ENCODE measurements around the gene ROCK2.

ROCK2 gene

GRCh38 chr2:11307764-11308415 lies 36.5 kb downstream of the ROCK2 start:
- TF ChIP-seq, protein P1, sequence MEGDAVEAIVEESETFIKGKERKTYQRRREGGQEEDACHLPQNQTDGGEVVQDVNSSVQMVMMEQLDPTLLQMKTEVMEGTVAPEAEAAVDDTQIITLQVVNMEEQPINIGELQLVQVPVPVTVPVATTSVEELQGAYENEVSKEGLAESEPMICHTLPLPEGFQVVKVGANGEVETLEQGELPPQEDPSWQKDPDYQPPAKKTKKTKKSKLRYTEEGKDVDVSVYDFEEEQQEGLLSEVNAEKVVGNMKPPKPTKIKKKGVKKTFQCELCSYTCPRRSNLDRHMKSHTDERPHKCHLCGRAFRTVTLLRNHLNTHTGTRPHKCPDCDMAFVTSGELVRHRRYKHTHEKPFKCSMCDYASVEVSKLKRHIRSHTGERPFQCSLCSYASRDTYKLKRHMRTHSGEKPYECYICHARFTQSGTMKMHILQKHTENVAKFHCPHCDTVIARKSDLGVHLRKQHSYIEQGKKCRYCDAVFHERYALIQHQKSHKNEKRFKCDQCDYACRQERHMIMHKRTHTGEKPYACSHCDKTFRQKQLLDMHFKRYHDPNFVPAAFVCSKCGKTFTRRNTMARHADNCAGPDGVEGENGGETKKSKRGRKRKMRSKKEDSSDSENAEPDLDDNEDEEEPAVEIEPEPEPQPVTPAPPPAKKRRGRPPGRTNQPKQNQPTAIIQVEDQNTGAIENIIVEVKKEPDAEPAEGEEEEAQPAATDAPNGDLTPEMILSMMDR (conservative IDR thresholded peaks at IDR 0.05) = no peak
- no peak for TF ChIP-seq ZFX (IDR thresholded peaks at IDR 0.05)
- no peak overlapping the region for H3K27ac ChIP-seq

DNA sequence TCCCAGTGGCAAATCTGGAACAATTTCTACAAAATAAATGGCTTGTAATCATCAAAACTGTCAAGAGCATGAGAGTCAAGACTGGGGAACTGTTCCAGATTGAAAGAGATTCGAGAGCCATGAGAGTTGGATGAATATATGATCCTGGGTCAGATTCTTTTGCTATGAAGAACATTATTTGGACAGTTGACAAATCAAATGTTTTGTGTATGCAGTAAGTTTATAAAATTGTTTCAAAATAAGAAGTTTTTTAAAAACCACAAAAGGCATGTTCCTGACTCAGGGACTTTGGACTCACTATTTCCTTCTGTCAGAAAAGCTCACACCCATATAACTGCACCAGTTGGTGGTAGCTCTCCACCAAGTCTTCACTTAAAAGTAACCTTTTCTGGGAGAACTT lies 38.5 kb downstream of the ROCK2 start:
- no peak for TF ChIP-seq ZFX (IDR thresholded peaks at IDR 0.05)
- H3K27ac ChIP-seq = no peak overlapping the region

GRCh38 chr2:11305338-11305737 lies 39.1 kb downstream of the ROCK2 start:
- TF ChIP-seq, protein P1 (conservative IDR thresholded peaks at IDR 0.05) = no peak
- no peak for TF ChIP-seq ZFX (IDR thresholded peaks at IDR 0.05)
- H3K27ac ChIP-seq = no peak overlapping the region

DNA sequence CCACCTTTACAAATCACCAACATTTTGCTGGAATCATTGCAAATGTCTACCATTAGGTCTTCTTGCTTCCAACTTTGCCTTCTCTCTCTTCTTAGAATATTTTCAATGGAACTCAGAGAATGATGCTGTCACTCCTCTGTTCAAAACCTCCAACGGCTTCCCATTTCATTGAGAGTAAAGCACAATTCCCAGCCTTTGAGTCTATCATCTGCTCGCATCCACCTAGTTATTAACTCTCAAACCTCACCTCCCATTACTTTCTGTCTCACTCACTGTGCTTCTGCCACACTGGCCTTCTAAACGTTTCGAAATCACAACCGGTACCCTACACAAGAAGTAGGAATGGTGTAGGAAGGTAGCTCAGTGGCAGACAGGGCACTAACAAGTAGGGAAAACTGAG lies 40.0 kb downstream of the ROCK2 start:
- no peak overlapping the region for H3K27ac ChIP-seq
- TF ChIP-seq, protein P1 (conservative IDR thresholded peaks at IDR 0.05) = no peak
- no peak for TF ChIP-seq ZFX (IDR thresholded peaks at IDR 0.05)

GRCh38 chr2:11303290-11304013 lies 41.0 kb downstream of the ROCK2 start:
- H3K27ac ChIP-seq = no peak overlapping the region
- TF ChIP-seq, protein P1 (conservative IDR thresholded peaks at IDR 0.05) = no peak
- no peak for TF ChIP-seq ZFX (IDR thresholded peaks at IDR 0.05)

GRCh38 chr2:11299439-11299838 lies 45.0 kb downstream of the ROCK2 start:
- no peak for TF ChIP-seq ZFX (IDR thresholded peaks at IDR 0.05)
- TF ChIP-seq, protein P1 (conservative IDR thresholded peaks at IDR 0.05) = no peak
- H3K27ac ChIP-seq = no peak overlapping the region

- no peak for TF ChIP-seq ZFX (IDR thresholded peaks at IDR 0.05)
- TF ChIP-seq, protein P1 (conservative IDR thresholded peaks at IDR 0.05) = no peak
- no peak overlapping the region for H3K27ac ChIP-seq
These were observed 45.8 kb downstream of the ROCK2 start for GRCh38 chr2:11298592-11298991.

Data from C4-2B (cell line).